Psoas muscle (tissue), 8 donors: ENCODE results near the gene CLK4. TPM values are rescaled to one million over a fixed set of nuclear protein-coding genes. Genes with fewer than 3 reads are reported as not detected.

Experiments used
- ATAC-seq, 4 donors: fragments of 200-7000 bp; cut with Tn5 transposase; one replicate each; pipeline ENCODE4 v1.9.1; 2020; ENCODE audit warnings: moderate library complexity in 3 of 4, mild to moderate bottlenecking in 2 of 4
- DNase-seq, 2 donors: peaks; one replicate each; pipeline ENCODE4 v3.0.0-alpha.2; 2020
- H3K27ac ChIP-seq: fragments of 200-600 bp; one replicate; pipeline ENCODE4 v1.8.0; 2022
- H3K27me3 ChIP-seq, 3 donors: fragments of 200-600 bp in 1 of 3; one replicate each; pipeline versions ENCODE4 v1.6.1 to v1.8.0; 2013 to 2022; ENCODE audit warnings: low read length in 2 of 3, mild to moderate bottlenecking in 2 of 3, moderate library complexity in 1 of 3; ENCODE audit not compliant: insufficient read depth in 3 of 3
- H3K36me3 ChIP-seq, 2 donors: fragments of 200-600 bp in 1 of 2; one replicate each; pipeline versions ENCODE4 v1.6.1 to v1.8.0; 2013 to 2022; ENCODE audit warnings: low read depth in 1 of 2, mild to moderate bottlenecking in 1 of 2, moderate library complexity in 1 of 2; ENCODE audit not compliant: insufficient read depth in 1 of 2
- H3K4me1 ChIP-seq: fragments of 200-600 bp; one replicate; pipeline ENCODE4 v1.8.0; 2022
- H3K4me3 ChIP-seq: fragments of 200-600 bp; one replicate; pipeline ENCODE4 v1.8.0; 2022; ENCODE audit warnings: mild to moderate bottlenecking
- H3K9me3 ChIP-seq: fragments of 200-600 bp; one replicate; pipeline ENCODE4 v1.8.0; 2022
- WGBS, 3 donors: extraction: QIAGEN DNeasy Blood & Tissue Kit; methylation state at CpG; one replicate each; pipeline versions ENCODE4 v1.1.6 to v1.1.7; 2013; 5-methylcytosine and 5-hydroxymethylcytosine counted together
- intact Hi-C, 2 donors: fragments of 100-400 bp; cut with DNase I; formaldehyde crosslinking; loops; one replicate each; pipeline versions ENCODE4 v1.11.0 to v1.14.2; 2022
- polyA plus RNA-seq, 3 donors: library from polyadenylated mRNA; stranded (reverse); fragments of 200-250 nt; gene quantifications; one replicate each; pipeline ENCODE4 v1.2.3, GENCODE V29; 2013
- total RNA-seq, 4 donors: library from RNA; stranded (reverse); fragmentation: NEBNext Ultra II Directional in 2 of 4; extraction: Animal tissue kit (Norgen Biotek cat#: 25700) in 2 of 4; gene quantifications; one replicate each; pipeline versions ENCODE4 v1.2.1 to v1.2.4, GENCODE V29; 2021 to 2023
- TF ChIP-seq, protein P1 (sequence below): fragments of 200-600 bp; IDR thresholded peaks from one replicate; pipeline ENCODE4 v1.8.0; 2022; ENCODE audit warnings: antibody characterized with exemption
- donor health status: healthy with polysubstance abuse.
- donor health status: DM: no; HTN: no; CAD: no; lungs with moderate emphysema.
- donor health status: Bipolar disorder and iron deficiency.
- donor health status: healthy.
- donor health status: DM: yes; HTN: yes; CAD: no.
- donor health status: DM: no; HTN: no; CAD: no.
- donor health status: DM: no; HTN: no; CAD: no.
- donor health status: DM: yes; HTN: yes; CAD: no.

Gene CLK4
- total and polyA plus RNA-seq, 7 donors = 4.9 to 31.5 (median 15.1) TPM

DNA sequence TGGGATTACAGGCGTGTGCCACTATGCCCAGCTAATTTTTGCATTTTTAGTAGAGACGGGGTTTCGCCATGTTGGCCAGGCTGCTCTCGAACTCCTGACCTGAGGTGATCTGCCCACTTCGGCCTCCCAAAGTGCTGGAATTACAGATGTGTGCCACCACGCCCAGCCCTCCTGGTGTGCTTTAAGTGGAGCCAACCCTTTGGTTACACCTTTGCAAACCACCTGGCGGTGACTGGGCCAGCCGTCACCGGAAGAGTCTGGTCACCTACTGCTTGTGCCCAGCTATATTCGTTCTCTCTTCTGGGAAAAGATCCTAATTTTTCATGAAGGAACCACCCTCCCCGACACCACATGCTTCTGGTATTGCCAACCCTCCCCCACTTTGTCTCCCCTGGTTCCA is 72.5 kb downstream of the CLK4 start:
- no peak for DNase-seq
- no peak overlapping the region for H3K27ac ChIP-seq
- TF ChIP-seq, protein P1, sequence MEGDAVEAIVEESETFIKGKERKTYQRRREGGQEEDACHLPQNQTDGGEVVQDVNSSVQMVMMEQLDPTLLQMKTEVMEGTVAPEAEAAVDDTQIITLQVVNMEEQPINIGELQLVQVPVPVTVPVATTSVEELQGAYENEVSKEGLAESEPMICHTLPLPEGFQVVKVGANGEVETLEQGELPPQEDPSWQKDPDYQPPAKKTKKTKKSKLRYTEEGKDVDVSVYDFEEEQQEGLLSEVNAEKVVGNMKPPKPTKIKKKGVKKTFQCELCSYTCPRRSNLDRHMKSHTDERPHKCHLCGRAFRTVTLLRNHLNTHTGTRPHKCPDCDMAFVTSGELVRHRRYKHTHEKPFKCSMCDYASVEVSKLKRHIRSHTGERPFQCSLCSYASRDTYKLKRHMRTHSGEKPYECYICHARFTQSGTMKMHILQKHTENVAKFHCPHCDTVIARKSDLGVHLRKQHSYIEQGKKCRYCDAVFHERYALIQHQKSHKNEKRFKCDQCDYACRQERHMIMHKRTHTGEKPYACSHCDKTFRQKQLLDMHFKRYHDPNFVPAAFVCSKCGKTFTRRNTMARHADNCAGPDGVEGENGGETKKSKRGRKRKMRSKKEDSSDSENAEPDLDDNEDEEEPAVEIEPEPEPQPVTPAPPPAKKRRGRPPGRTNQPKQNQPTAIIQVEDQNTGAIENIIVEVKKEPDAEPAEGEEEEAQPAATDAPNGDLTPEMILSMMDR = no peak
- H3K36me3 ChIP-seq = no peaks in the 10 kb centered on the region
- H3K4me3 ChIP-seq = no peak overlapping the region
- WGBS, 3 donors = 89 to 94% (median 92%) methylated on average over 11 of the region's 11 CpGs
- H3K9me3 ChIP-seq = no peaks in the 10 kb centered on the region
- H3K27me3 ChIP-seq = no peaks in the 10 kb centered on the region
- intact Hi-C loops = no loop called here
- H3K4me1 ChIP-seq = peaks cover 5% of the 10 kb centered on the region
- no peak for ATAC-seq

GRCh38 chr5:178553517-178553916 is 73.3 kb downstream of the CLK4 start:
- Histone ChIP-seq H3K4me3 (no peak overlapping the region), H3K4me1 (peaks cover 5% of the 10 kb centered on the region), H3K27ac (no peak overlapping the region), H3K9me3 (no peaks in the 10 kb centered on the region), H3K36me3 (no peaks in the 10 kb centered on the region), H3K27me3 (no peaks in the 10 kb centered on the region)
- 60 to 79% (median 62%) methylated on average over 13 of the region's 13 CpGs for WGBS, 3 donors
- intact Hi-C loops = loop anchor here in 1 of 2 donors (2.0 kb wide), 1 partner anchor 273 kb away; no protein-coding TSS in a partner anchor
- TF ChIP-seq, protein P1 = no peak
- ATAC-seq = no peak
- DNase-seq = no peak

Other genes starting within 250 kb of the CLK4 start
- gene COL23A1, start 36.7 kb downstream of the CLK4 start, total RNA-seq = 1 to 10 TPM in 3 of 4 donors, under 1 TPM in 1; 0.66 to 3.0 (median 1.4) TPM
- gene COL23A1, start 36.7 kb downstream of the CLK4 start, polyA plus RNA-seq = 1 to 10 TPM in 1 of 3 donors, under 1 TPM in 2; 0.69 to 1.5 (median 0.76) TPM
- 1 to 10 TPM; 5.4 to 7.0 (median 6.1) TPM for gene ZNF354A, start 103.6 kb upstream of the CLK4 start, total RNA-seq
- 10 to 100 TPM in 1 of 3 donors, 1 to 10 TPM in 2; 8.4 to 15.5 (median 9.0) TPM for gene ZNF354A, start 103.6 kb upstream of the CLK4 start, polyA plus RNA-seq
- gene ZNF354B, start 232.9 kb upstream of the CLK4 start, total RNA-seq = 1 to 10 TPM; 5.5 to 7.2 (median 6.1) TPM
- gene ZNF354B, start 232.9 kb upstream of the CLK4 start, polyA plus RNA-seq = 1 to 10 TPM; 1.7 to 5.4 (median 2.9) TPM